Esophagus squamous epithelium (tissue), 5 donors: ENCODE data around the gene KSR1. TPM values are rescaled to one million over a fixed set of nuclear protein-coding genes. Genes with fewer than 3 reads are reported as not detected.

Experiments
- DNase-seq: peaks from one replicate; lab custom pipeline; 2025; lab: John Stamatoyannopoulos, UW
- H3K27ac ChIP-seq, 4 donors: fragments of 200-600 bp; sonication (generic); one replicate each; pipeline ENCODE4 v1.5.1; 2016 to 2019; ENCODE audit warnings: mild to moderate bottlenecking in 1 of 4
- H3K27me3 ChIP-seq, 4 donors: fragments of 200-600 bp; sonication (generic); 1 replicate in 3 of 4; 2 replicates in 1 of 4; pipeline versions ENCODE4 v1.5.1 to v1.6.0; 2017 to 2021; ENCODE audit warnings: antibody characterized with exemption in 1 of 4
- H3K36me3 ChIP-seq, 3 donors: fragments of 200-600 bp; sonication (generic); one replicate each; pipeline ENCODE4 v1.5.1; 2016 to 2019
- H3K4me1 ChIP-seq, 3 donors: fragments of 200-600 bp; sonication (generic); one replicate each; pipeline ENCODE4 v1.5.1; 2017 to 2019
- H3K4me3 ChIP-seq, 4 donors: fragments of 200-600 bp; sonication (generic); 1 replicate in 3 of 4; 2 replicates in 1 of 4; pipeline ENCODE4 v1.5.1; 2016 to 2019; ENCODE audit warnings: mild to moderate bottlenecking in 2 of 4, moderate library complexity in 1 of 4
- H3K9me3 ChIP-seq, 3 donors: fragments of 200-600 bp; sonication (generic); one replicate each; pipeline ENCODE4 v1.5.1; 2016 to 2019
- CTCF ChIP-seq, 6 experiments: fragments of 450-650 bp in 4 of 6; fragments of 200-600 bp in 2 of 6; sonication (generic) in 2 of 6; IDR thresholded peaks; one replicate each; pipeline ENCODE4 v1.5.1; 2016 to 2019; ENCODE audit warnings: antibody characterized with exemption in 6 of 6, mild to moderate bottlenecking in 4 of 6, moderate library complexity in 4 of 6
- POLR2A ChIP-seq, 4 donors: fragments of 450-650 bp; IDR thresholded peaks; one replicate each; pipeline ENCODE4 v1.6.1; 2017; ENCODE audit warnings: antibody characterized with exemption in 4 of 4, mild to moderate bottlenecking in 4 of 4, moderate library complexity in 3 of 4
- WGBS, 2 donors: methylation state at CpG; one replicate each; pipeline ENCODE4 v1.1.5; 2018; 5-methylcytosine and 5-hydroxymethylcytosine counted together
- intact Hi-C: fragments of 100-400 bp; cut with DNase I; formaldehyde crosslinking; loops from one replicate; pipeline ENCODE4 v1.15.0; 2022
- total RNA-seq, 4 donors: library from RNA; depleted of rRNA; stranded (reverse); fragments of >200 nt; gene quantifications; one replicate each; pipeline ENCODE4 v1.1.0, GENCODE V29; 2016
- donor health status: DM: yes; HTN: yes; CAD: no.

Gene KSR1
- total RNA-seq, 4 donors from 2014 or later, result 22.3 to 32.4 (median 31.0) TPM

GRCh38 chr17:27577884-27578717, 121.9 kb downstream of the KSR1 start:
- peak overlapping the region in 3 of 4 donors; percentile 42 to 56 (median 49) for H3K27ac ChIP-seq
- peaks cover 0 to 48% (median 0%) of the 10 kb centered on the region in 3 donors for H3K36me3 ChIP-seq
- intact Hi-C loops, result loop anchor here (10.0 kb wide), 1 partner anchor 63 kb away; no protein-coding TSS in a partner anchor
- WGBS, 2 donors, result 76 to 80% methylated on average over 9 to 10 of the region's 10 CpGs
- no peaks in the 10 kb centered on the region for H3K27me3 ChIP-seq
- H3K9me3 ChIP-seq, result no peaks in the 10 kb centered on the region
- no peak for DNase-seq
- no peak for TF ChIP-seq POLR2A (IDR thresholded peaks at IDR 0.05)
- no peak for TF ChIP-seq CTCF (IDR thresholded peaks at IDR 0.05)
- H3K4me1 ChIP-seq, result peaks cover 0 to 21% (median 3%) of the 10 kb centered on the region in 3 donors
- H3K4me3 ChIP-seq, result no peak overlapping the region

DNA sequence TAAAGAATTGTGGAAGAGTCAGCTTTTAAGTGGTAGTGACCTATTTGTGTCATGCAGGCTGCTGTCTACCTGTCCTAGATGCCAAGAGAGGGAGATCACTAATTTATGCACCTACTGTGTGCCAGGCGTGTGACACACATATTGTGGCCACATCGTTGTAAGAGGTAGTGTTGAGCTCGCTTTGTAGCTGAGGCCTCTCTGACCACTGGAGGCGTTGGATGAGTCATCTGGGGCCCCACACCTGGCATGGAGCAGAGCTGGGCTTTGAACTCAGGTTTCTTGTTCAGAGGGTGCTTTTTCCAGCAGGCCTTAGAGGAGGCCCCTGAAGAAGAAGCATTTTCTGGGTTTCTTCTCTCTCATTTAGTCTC, 122.5 kb downstream of the KSR1 start:
- H3K36me3 ChIP-seq, result peaks cover 0 to 54% (median 0%) of the 10 kb centered on the region in 3 donors
- H3K4me1 ChIP-seq, result peaks cover 0 to 21% (median 3%) of the 10 kb centered on the region in 3 donors
- H3K27ac ChIP-seq, result peak overlapping the region in 2 of 4 donors; percentile 42 to 56
- no peak overlapping the region for H3K4me3 ChIP-seq
- DNase-seq, result no peak
- WGBS, 2 donors, result 48 to 94% methylated on average over 3 to 4 of the region's 4 CpGs
- intact Hi-C loops, result loop anchor here (10.0 kb wide), 1 partner anchor 64 kb away; no protein-coding TSS in a partner anchor
- TF ChIP-seq POLR2A (IDR thresholded peaks at IDR 0.05) (no peak), CTCF (IDR thresholded peaks at IDR 0.05) (no peak)
- H3K27me3 ChIP-seq, result no peaks in the 10 kb centered on the region
- H3K9me3 ChIP-seq, result no peaks in the 10 kb centered on the region

- Histone ChIP-seq H3K27me3 (no peaks in the 10 kb centered on the region), H3K27ac (no peak overlapping the region), H3K36me3 (peaks cover 0 to 60% (median 0%) of the 10 kb centered on the region in 3 donors), H3K4me3 (no peak overlapping the region), H3K9me3 (no peaks in the 10 kb centered on the region), H3K4me1 (peaks cover 0 to 21% (median 3%) of the 10 kb centered on the region in 3 donors)
- no peak for DNase-seq
- intact Hi-C loops, result loop anchor here (10.0 kb wide), 1 partner anchor 65 kb away; no protein-coding TSS in a partner anchor
- no peak for TF ChIP-seq POLR2A (IDR thresholded peaks at IDR 0.05)
- TF ChIP-seq CTCF (IDR thresholded peaks at IDR 0.05), result no peak
- WGBS, 2 donors, result 84 to 92% methylated on average over 3 of the region's 3 CpGs
Observed at GRCh38 chr17:27579304-27579703, 123.1 kb downstream of the KSR1 start.

GRCh38 chr17:27579897-27580321, 123.7 kb downstream of the KSR1 start:
- H3K4me1 ChIP-seq, result peaks cover 0 to 21% (median 3%) of the 10 kb centered on the region in 3 donors
- TF ChIP-seq POLR2A (IDR thresholded peaks at IDR 0.05) (no peak), CTCF (IDR thresholded peaks at IDR 0.05) (no peak)
- no peak overlapping the region for H3K27ac ChIP-seq
- WGBS, 2 donors, result 77 to 89% methylated on average over 4 of the region's 4 CpGs
- DNase-seq, result no peak
- peaks cover 0 to 66% (median 0%) of the 10 kb centered on the region in 3 donors for H3K36me3 ChIP-seq
- intact Hi-C loops, result loop anchor here (10.0 kb wide), 1 partner anchor 65 kb away; no protein-coding TSS in a partner anchor
- no peaks in the 10 kb centered on the region for H3K9me3 ChIP-seq
- no peaks in the 10 kb centered on the region for H3K27me3 ChIP-seq
- H3K4me3 ChIP-seq, result no peak overlapping the region

DNA sequence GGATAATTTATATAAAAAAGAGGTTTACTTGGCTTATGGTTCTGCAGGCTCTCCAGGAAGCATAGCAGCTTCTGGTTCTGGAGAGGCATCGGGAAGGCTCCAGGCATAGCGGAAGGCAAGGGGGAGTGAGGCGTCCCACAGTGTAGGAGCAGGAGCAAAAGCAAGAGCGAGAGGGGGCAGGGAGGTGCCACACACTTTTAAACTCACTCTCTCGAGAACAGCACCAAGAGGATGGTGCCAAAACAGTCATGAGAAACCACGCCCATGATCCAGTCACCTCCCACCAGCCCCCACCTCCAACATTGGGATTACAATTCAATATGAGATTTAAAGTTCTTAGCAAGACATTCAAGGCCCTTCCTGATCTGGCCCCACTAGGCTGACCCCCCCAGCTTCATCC, 124.8 kb downstream of the KSR1 start:
- intact Hi-C loops, result no loop called here
- no peak for DNase-seq
- no peaks in the 10 kb centered on the region for H3K9me3 ChIP-seq
- no peak overlapping the region for H3K27ac ChIP-seq
- TF ChIP-seq POLR2A (IDR thresholded peaks at IDR 0.05), result no peak
- TF ChIP-seq CTCF (IDR thresholded peaks at IDR 0.05), result no peak
- peaks cover 0 to 77% (median 8%) of the 10 kb centered on the region in 3 donors for H3K36me3 ChIP-seq
- 89 to 92% methylated on average over 6 of the region's 6 CpGs for WGBS, 2 donors
- no peak overlapping the region for H3K4me3 ChIP-seq
- H3K27me3 ChIP-seq, result no peaks in the 10 kb centered on the region
- peaks cover 0 to 21% (median 3%) of the 10 kb centered on the region in 3 donors for H3K4me1 ChIP-seq
